HG03457 (cell line): ENCODE measurements around the gene SUV39H1.
A peak's percentile ranks its signal among the peaks of the same experiment; 100 is the strongest.
"Not testable (repeated sequence)": the region's sequence is repeated elsewhere in the genome, so short reads cannot be mapped to it uniquely, and the experiment has no call there.

ENCODE experiments used
- ATAC-seq: cut with Tn5 transposase; IDR thresholded peaks from one replicate; pipeline ENCODE4 v1.9.1; 2021; ENCODE audit warnings: moderate number of reproducible peaks; ENCODE audit not compliant: unreplicated experiment

SUV39H1 gene

DNA sequence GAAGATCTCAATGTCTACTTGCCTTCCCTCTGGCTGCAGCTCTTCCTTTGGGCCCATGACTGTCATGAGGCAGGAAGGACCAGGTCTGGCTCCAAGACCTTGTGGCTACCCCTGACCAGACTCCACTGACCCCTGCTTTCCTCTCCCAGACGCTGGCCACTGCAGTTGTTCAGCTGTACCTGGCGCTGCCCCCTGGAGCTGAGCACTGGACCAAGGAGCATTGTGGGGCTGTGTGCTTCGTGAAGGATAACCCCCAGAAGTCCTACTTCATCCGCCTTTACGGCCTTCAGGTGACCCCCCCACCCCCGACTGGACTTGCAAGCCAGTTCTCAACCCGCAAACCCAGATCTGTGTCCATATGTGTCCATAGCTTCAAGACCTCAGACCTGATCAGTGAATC, 12.4 kb upstream of the SUV39H1 start:
- ATAC-seq, result no peak

DNA sequence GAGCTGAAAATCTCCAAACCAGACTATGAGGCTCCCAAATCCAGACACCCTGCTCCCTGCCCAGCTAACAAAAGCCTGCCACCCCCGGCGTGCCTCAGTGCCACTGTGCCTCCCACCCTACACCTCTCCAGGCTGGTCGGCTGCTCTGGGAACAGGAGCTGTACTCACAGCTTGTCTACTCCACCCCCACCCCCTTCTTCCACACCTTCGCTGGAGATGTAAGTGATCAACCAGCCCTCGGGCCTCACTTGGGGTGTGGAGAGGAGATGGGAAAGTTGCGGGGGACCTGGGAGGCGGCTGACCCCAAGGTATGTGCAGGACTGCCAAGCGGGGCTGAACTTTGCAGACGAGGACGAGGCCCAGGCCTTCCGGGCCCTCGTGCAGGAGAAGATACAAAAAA, 11.1 kb upstream of the SUV39H1 start:
- no peak for ATAC-seq

DNA sequence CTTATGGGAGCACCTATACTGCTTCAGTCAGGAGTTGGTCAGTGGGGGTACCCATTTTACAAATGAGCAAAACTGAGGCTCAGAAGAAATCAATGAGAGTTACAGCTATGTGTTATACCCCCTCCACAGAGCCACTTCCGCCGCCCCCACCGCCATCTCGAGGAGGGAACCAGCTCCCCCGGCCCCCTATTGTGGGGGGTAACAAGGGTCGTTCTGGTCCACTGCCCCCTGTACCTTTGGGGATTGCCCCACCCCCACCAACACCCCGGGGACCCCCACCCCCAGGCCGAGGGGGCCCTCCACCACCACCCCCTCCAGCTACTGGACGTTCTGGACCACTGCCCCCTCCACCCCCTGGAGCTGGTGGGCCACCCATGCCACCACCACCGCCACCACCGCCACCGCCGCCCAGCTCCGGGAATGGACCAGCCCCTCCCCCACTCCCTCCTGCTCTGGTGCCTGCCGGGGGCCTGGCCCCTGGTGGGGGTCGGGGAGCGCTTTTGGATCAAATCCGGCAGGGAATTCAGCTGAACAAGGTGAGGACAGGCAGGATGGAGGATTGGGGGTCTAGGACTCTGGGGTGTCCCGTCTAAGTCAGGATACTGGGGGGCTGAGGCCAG, 7.9 kb upstream of the SUV39H1 start:
- ATAC-seq, result no peak

DNA sequence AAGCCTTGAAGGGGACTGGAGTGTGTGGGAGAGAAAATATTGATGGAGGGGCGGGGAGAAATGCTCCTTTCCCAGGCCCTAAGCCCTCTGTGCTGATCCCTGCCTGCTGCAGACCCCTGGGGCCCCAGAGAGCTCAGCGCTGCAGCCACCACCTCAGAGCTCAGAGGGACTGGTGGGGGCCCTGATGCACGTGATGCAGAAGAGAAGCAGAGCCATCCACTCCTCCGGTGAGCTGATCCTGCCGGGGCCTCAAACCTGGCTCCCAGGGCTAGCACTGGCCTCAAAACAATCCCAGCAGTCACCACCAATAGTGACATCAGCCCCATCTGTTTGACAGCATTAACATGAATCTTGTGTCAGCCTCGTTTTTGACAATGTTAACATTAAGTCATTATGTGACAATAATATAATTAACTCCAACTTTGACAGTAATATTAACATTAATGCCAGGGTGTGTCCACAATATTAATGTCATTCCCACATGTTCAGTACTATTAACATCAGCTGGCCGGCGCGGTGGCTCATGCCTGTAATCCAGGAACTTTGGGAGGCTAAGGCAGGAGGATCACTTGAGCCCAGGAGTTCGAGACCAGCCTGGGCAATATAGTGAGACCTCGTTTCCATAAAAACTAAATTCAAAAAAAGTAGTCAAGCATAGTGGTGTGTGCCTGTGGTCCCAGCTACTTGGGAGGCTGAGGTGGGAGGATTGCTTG, 7.2 kb upstream of the SUV39H1 start:
- no peak for ATAC-seq

DNA sequence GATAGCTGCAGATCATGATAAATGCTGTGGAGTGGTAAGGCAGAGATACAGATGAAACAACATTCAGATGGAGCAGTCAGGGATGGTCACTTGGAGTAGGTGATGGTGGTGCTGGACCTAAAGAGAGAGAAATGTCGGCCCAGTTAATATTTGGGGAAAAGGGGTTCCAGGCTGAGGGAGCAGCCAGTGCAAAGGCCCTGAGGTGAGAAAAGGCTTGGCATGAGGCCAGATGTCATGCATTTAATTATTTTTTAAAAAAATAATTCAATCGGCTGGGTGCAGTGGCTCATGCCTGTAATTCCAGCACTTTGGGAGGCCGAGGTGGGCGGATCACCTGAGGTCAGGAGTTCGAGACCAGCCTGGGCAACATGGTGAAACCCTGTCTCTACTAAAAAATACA, 4.8 kb upstream of the SUV39H1 start:
- not testable (repeated sequence) for ATAC-seq

DNA sequence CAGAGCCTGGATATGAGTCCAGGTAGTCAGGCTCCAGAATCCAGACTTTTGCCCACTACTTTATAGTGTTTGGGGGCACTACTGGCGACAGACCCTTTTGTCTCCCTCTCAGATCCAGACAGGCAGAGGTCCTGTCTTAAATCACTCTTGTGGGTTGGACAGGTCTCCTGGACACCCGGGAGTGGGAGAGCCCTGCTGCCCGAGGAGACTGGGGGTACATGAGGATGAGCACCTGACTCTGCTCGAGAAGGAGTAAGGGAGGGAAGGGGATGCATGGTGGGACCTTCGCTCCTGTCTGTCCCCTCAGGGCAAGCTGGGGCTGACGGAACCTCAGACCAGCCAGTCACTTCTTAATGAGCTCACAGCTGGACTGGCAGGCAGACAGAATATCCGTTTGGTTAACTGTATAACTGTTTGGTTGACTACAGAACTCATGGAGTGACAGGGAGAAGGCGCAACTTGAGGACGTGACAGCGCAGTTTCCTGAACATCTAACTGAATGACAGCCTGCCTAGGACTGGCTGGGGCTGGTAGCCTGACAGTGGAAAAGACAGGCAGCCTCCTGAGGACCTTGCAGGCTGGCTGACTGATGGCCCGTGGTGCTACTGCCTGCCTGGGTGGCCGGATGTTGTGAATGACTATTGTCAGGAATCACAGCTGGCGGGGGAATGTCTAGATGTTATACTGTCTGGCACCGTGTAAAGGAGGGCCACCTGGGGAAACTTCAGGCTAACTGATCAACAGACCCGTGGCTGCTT, 1.6 kb upstream of the SUV39H1 start:
- ATAC-seq, result no peak

DNA sequence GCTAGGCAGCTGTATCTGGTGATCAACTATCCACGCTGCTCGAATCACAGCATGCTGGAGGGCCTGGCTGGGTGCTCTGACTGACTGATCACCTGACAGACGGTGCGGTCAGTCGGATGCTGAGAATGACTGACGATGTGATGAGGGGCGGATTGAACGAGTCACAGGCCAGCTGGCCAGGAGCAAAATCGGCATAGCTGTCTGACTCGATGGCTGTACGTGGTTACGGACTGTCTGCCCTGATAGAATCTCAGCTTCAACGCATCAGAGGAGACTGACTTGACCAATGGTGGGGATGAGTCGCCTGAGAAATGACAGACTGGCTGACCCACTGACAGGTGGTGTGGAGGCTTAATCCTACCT, 1.0 kb upstream of the SUV39H1 start:
- no peak for ATAC-seq

DNA sequence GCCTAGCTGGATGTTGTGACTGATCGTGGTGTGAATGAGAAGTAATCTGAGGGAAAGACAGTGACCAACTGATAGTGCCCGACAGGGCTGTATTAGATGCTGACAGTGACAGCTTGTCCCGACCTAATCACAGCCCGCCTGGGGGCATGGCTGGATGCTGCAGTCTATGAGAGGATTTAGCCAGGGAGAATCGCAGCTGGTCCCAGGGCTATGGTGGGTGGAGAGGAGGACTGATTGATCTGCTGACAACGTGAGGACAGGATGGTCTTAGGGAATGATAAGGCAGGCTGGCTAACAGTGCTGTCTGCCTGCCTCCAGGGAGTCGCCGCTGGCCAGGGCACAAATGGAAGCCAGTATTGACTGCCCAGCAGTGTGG, 621 bp upstream of the SUV39H1 start:
- no peak for ATAC-seq

DNA sequence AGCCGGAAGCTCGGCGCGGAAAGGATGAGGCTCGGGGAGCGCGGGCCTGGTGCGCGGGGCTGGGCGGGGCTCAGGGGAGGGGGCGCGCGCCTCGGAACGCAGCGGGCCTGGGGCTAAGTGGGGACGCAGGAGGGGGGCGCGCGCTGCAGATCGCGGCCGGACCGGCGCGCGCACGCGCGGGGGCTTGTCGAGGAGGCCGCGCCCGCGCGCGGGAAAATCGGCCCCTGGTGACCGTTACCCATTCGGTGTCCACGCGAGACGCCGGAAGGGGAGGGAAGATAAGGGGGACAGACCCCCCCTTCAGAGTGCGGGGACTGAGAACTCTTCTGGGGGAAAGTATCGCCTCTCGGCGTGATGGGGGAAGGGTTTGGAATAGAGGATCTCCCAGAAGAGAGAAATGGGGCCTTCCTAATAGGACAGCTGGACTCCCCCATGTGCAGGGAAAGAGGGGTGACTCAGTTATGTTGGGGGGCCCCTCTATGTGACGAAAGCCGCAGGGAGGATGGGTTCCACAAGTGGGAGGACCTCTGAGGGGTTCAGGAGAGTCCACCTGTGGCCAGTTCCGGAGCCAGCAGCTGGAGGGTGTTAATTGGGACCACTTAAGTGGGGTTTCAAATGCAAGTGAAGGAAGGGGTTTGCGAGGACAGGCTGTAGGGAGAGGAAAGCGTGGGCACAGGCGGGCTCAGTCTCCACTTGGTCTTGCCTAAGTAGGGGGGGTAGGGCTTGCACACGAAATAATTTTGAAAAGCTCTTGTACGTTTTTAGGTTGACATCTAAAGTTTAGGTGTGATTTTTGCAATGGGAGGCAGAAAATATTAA, 584 bp downstream of the SUV39H1 start:
- peak; percentile 19 for ATAC-seq

DNA sequence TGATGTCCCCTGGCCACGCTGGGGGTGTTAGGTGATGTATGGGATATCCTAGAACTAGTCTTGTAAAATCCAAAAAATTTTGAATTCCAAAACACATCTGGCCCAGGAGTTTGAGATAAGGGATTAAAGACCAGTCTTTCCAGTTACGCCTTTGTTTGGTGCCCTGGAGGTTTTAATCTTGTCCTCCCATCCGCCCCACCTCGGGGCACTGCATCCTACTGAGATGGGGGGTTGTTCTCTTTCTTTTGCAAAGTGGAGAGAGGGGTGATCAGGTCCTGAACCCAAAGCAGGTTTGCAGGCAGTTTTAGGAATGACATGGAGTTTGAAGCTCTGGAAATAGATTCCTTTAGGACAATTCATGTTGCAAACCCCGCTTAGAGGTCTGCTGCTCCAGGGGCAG, 1.8 kb downstream of the SUV39H1 start:
- ATAC-seq, result no peak

DNA sequence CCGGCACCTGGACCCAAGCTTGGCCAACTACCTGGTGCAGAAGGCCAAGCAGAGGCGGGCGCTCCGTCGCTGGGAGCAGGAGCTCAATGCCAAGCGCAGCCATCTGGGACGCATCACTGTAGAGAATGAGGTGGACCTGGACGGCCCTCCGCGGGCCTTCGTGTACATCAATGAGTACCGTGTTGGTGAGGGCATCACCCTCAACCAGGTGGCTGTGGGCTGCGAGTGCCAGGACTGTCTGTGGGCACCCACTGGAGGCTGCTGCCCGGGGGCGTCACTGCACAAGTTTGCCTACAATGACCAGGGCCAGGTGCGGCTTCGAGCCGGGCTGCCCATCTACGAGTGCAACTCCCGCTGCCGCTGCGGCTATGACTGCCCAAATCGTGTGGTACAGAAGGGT, 3.7 kb downstream of the SUV39H1 start:
- no peak for ATAC-seq

DNA sequence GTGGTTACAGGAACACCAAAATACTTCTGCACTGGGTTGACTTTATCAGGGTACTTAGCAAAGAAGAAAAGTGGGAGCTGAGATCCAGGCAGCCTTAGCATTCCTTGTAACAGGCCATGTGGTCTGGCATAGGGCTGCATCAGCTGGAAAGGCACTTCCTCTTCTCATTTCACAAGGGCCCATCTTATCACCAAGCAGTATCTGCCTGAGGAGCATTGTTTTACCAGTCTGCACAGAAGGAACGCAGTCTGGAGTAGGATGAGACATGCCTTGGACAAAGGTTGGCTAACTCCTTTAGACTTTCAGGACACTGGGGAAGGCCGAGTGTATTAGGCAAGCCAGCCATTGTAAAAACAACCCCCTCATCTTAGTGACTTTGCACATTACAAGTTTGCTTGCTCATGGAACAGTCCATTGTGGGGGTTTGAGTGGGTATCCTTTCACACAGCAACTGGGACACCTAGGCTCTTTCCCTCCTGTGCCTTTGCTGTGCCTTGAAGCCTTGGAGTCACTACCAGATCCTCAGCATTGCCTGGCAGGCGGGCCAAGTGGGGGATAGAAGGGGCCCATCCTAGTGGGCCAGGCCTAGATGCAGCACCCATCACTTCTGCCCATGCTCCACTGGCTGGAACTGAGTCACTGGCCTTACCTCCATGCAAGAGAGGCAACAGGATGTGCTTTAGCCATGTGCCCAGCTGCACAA, 4.6 kb downstream of the SUV39H1 start:
- ATAC-seq, result no peak

DNA sequence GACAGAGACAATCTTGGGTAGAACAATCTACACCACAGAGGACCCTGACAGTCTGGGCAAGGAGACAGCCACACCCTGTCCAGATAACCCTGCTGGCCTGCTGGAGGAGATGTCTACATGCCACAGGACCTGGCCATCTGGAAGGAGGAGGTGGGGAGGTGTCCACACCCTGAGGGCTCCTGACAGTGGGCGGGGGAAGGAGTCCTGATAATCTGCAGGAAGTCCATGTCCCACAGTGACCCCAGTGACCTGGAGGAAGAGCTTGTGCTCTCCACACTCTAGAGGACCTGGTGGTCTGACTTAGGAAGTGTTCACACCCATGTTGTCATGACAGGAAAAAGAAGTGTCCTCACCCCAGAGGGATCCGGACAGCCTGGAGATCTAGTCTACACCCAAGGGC, 5.5 kb downstream of the SUV39H1 start:
- ATAC-seq, result no peak

DNA sequence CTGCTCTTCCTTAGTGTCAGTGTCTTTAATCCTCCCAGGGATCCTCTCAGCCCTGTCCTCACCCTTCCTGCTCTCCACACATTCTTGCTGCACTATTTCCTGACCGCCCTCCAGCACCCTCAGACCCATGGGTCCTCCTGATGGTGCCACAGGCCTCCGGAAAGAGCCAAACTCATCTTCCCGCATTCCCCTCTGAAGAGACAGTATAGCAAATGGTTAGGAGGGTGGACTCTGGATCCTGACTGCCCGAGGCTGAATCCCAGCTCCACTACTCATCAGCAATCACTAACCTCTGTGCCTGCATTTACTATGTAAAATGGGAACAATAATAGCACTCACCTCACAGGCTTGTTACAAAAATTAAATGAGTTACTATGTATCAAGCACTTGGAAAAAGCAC, 6.2 kb downstream of the SUV39H1 start:
- ATAC-seq, result no peak

DNA sequence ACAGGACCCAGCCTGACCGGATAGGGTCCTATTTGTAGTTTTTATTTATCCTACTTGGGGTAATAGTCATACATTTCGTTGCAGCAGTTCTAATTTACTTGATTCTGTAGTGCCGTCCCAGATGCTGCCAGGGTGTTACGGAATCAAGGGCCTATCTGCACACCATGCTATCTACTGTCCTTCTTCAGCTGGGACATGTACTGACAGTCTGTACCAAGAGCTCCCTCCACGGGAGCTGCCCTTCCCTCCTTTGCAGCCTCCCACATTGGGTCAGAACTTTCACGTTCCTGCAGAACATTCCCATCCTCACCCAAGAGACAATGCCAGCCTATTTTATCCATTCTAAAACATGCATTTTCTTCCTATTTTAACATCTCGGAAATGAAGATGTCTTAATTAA, 6.7 kb downstream of the SUV39H1 start:
- no peak for ATAC-seq

DNA sequence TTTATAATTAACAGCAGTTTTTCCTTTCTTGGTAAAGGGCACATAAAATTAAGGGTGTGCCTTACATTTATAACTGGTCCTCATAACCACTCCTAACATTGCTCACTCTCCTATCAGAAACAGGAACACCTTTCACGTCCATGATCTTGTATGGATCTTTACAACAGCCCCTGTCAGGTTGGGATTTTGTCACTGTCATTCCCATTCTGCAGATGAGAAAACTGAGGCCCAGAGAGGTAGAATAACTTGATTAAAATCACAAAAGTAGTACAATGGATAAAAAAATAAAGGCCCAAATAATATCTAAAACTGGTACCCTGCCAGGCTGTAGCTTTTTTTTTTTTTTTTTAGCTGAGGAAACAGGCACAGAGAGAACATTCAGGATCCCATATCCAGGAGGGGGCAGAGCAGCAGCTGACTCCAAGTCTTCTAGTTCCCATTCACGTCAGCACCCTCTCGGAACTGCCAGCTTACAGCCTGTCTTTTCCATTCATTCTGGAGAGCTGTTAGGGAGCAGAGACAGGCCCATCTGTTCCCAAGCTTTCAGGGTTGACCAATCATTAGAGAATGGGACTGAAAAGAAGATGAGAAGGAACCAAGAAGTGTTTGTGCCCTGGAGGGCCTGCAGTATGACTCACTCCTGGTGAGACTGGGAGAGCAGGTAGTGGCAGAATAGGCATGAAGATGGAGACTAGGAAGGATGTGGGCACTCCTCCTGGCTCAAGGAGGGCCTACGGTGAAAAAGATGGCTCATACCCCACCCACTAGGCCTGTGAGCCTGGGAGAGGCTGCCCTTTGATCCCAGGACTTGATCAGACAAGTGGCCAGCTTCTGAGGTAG, 7.3 kb downstream of the SUV39H1 start:
- ATAC-seq, result no peak

DNA sequence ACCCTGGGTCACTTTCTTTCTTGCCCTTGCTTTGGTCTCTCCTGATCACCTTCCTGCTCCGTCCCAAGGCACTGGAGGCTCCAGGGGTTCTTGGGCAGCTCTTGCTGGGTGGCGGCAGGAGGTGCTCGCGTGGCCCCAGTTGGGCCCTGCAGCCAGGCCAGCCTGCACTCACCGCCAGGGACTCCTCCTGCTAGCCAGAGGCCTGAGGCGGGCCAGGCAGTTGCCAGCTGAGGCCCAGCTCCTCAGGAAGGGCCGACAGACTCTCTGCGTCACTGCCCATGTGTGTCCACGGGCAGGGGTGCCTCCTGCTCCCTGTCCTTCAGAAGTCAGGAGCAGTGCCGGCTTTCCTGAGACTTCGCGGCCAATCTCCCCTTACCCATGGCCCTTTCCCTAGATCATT, 9.3 kb downstream of the SUV39H1 start:
- no peak for ATAC-seq

DNA sequence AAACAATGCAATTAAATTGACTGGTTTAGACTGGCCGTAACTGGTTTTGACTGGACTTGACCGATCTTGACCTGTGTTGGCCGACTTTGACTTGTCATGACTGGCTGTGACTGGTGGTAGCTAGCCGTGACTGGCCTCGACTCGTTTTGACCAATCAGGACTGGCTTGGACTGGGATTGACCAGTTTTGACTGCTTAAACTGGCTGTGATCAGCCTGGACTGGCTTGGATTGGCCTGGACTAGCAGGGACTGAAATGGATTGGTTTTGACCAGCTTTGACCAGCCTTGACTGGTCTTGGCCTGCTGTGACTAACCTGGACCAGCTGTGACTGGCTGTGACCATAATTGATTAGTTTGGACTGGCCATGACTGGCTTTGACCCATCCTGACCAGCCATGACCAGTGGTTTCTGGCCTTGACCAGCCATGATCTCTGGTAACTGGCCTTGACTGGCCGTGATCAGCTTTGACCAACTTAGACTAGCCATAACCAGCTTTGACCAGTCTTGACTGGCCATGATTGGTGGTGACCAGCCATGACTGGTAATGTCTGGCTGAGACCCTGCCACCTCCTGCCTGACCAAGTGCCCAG, 13.1 kb downstream of the SUV39H1 start:
- no peak for ATAC-seq

DNA sequence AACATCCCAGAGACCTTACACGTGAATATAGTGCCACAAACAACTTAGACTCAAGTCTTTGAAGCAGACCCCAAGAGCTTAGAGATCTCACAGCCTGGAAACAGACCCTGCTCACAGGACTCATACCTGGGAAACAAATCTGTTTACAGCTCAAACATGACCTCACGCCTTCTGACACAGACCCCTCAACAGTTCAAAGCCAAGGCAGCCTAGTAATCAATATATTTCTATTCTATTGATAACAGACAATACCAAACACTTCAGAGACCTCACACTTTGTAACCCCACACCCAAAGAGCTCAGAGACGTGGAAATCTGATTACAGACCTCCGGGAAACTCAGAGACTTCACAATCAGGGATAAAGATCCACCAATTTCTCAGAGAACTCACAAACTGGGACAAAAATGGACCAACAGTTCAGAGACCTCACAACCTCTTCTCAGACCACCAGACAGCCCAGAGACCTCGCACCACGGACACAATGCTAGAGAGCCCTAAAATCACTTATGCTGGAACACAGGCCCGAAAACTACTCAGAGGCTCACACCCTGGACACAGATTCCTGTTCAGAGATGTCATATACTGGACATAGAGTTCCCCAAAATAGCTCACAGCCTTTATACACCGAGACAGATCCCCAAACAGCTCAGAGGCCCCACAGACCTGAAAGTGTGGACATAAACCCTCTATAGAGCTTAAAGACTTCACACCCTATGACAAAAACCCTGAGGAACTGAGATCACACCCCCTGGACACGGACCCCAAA, 14.8 kb downstream of the SUV39H1 start:
- no peak for ATAC-seq
